Common myeloid progenitor, CD34-positive (primary cell): ENCODE data around the gene SIGLEC9.

ENCODE experiments used
- CTCF ChIA-PET: fragments of 350-600 bp; sonication (Branson Sonifier 250); formaldehyde crosslinking; loops from one replicate; lab custom pipeline; 2021; ENCODE audit warnings: antibody characterized with exemption; lab: Charles Lee
- POLR2A ChIA-PET: fragments of 350-600 bp; sonication (Branson Sonifier 250); formaldehyde crosslinking; loops from one replicate; lab custom pipeline; 2021; ENCODE audit warnings: antibody characterized with exemption; lab: Charles Lee
- DNase-seq, 3 donors: peaks; one replicate each; pipeline versions ENCODE4 v3.0.0 to v3.0.0-alpha.2; 2013
- H3K27ac ChIP-seq, 2 experiments: 1 replicate in 1 of 2; 2 replicates in 1 of 2; pipeline ENCODE4 v1.7.0; 2013; ENCODE audit warnings: inconsistent platforms in 2 of 2, low read length in 2 of 2, mild to moderate bottlenecking in 2 of 2, low read depth in 1 of 2, moderate library complexity in 1 of 2; ENCODE audit not compliant: severe bottlenecking in 2 of 2, insufficient read depth in 1 of 2, poor library complexity in 1 of 2
- H3K27me3 ChIP-seq, 5 experiments: replicated peaks in 2 of 5; 1 replicate in 3 of 5; 2 replicates in 2 of 5; pipeline versions ENCODE4 v1.6.1 to v1.7.0; 2013; ENCODE audit warnings: low read length in 4 of 5, mild to moderate bottlenecking in 2 of 5, moderate library complexity in 2 of 5, inconsistent platforms in 1 of 5; ENCODE audit not compliant: insufficient read depth in 5 of 5, control insufficient read depth in 4 of 5
- H3K36me3 ChIP-seq, 4 experiments: 1 replicate in 2 of 4; 2 replicates in 2 of 4; pipeline versions ENCODE4 v1.6.1 to v1.7.0; 2013; ENCODE audit warnings: low read length in 3 of 4, control low read depth in 1 of 4, mild to moderate bottlenecking in 1 of 4; ENCODE audit not compliant: control insufficient read depth in 4 of 4, insufficient read depth in 4 of 4
- H3K4me1 ChIP-seq, 4 experiments: 1 replicate in 3 of 4; 2 replicates in 1 of 4; pipeline versions ENCODE4 v1.6.1 to v1.7.1; 2013; ENCODE audit warnings: low read length in 3 of 4, mild to moderate bottlenecking in 3 of 4, control low read depth in 1 of 4, inconsistent platforms in 1 of 4, moderate library complexity in 1 of 4; ENCODE audit not compliant: control insufficient read depth in 4 of 4, insufficient read depth in 4 of 4; ENCODE audit errors: control extremely low read depth in 1 of 4
- H3K4me3 ChIP-seq, 7 experiments: 1 replicate in 4 of 7; 2 replicates in 3 of 7; pipeline versions ENCODE4 v1.5.1 to v1.7.0; 2013; ENCODE audit warnings: mild to moderate bottlenecking in 7 of 7, low read length in 6 of 7, moderate library complexity in 6 of 7, inconsistent platforms in 2 of 7, low read depth in 2 of 7, control low read depth in 1 of 7; ENCODE audit not compliant: insufficient read depth in 4 of 7, control insufficient read depth in 1 of 7; ENCODE audit errors: extremely low read depth in 1 of 7
- H3K9me3 ChIP-seq, 5 experiments: 1 replicate in 4 of 5; 2 replicates in 1 of 5; pipeline versions ENCODE4 v1.6.1 to v1.7.1; 2013; ENCODE audit warnings: low read length in 4 of 5, mild to moderate bottlenecking in 2 of 5, inconsistent platforms in 1 of 5, low read depth in 1 of 5, moderate library complexity in 1 of 5; ENCODE audit not compliant: control insufficient read depth in 4 of 5, insufficient read depth in 2 of 5; ENCODE audit errors: control extremely low read depth in 1 of 5
- WGBS: methylation state at CpG from one replicate; pipeline ENCODE4 v1.1.5; 2013; ENCODE audit not compliant: insufficient coverage; 5-methylcytosine and 5-hydroxymethylcytosine counted together

Gene SIGLEC9

GRCh38 chr19:51136851-51137551 lies 12.3 kb downstream of the SIGLEC9 start:
- Histone ChIP-seq H3K4me1 (peaks cover 18 to 67% (median 43%) of the 10 kb centered on the region in 4 experiments), H3K9me3 (peaks cover 0 to 6% (median 0%) of the 10 kb centered on the region in 5 experiments), H3K36me3 (no peaks in the 10 kb centered on the region), H3K27ac (no peak overlapping the region), H3K27me3 (peaks cover 0 to 15% (median 8%) of the 10 kb centered on the region in 5 experiments), H3K4me3 (peak overlapping the region in 2 of 7 experiments; percentile 43 to 67)
- peak; percentile 38 to 71 (median 68) for DNase-seq
- 38% methylated on average over 11 of the region's 12 CpGs for WGBS
- POLR2A ChIA-PET = interaction anchor here (0.7 kb wide), 1 partner anchor 179 kb away, joined by 4 read pairs; no protein-coding TSS in a partner anchor
- CTCF ChIA-PET = interaction anchor here (1.7 to 3.6 kb wide), 2 partner anchors 12 to 25 kb away, joined by 5 to 15 read pairs; no protein-coding TSS in a partner anchor

GRCh38 chr19:51137792-51138425 lies 13.2 kb downstream of the SIGLEC9 start:
- H3K27me3 ChIP-seq = peaks cover 0 to 15% (median 8%) of the 10 kb centered on the region in 5 experiments
- peaks cover 18 to 68% (median 39%) of the 10 kb centered on the region in 4 experiments for H3K4me1 ChIP-seq
- peaks cover 0 to 6% (median 0%) of the 10 kb centered on the region in 5 experiments for H3K9me3 ChIP-seq
- H3K4me3 ChIP-seq = peak overlapping the region in 2 of 7 experiments; percentile 9 to 24
- CTCF ChIA-PET = interaction anchor here (1.7 kb wide), 1 partner anchor 11 kb away, joined by 5 read pairs; no protein-coding TSS in a partner anchor
- H3K36me3 ChIP-seq = no peaks in the 10 kb centered on the region
- H3K27ac ChIP-seq = no peak overlapping the region
- DNase-seq = no peak
- POLR2A ChIA-PET = no interaction called here
- WGBS = 91% methylated on average over 5 of the region's 9 CpGs

DNA sequence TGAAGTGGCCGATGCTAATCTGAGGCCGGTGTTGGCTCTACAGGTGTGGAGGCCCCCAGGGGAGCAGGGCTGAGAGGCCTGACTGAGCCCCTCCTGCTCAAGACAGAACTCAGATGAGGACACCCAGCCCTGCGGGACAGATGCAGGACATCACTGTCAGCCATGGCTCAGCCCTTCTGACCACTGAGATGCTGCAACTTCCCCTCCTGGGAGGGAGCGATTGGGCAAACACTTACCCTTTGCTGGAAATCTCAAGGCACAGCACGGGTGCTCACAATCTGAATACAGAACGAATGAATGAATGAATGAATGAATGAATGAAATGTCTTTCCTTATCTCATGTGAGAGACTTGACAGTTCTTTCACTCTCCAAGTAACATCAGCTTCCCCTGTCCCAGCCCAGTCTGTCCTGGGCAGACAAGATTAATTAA lies 13.9 kb downstream of the SIGLEC9 start:
- Histone ChIP-seq H3K4me1 (peaks cover 18 to 68% (median 39%) of the 10 kb centered on the region in 4 experiments), H3K27me3 (peaks cover 0 to 15% (median 8%) of the 10 kb centered on the region in 5 experiments), H3K4me3 (no peak overlapping the region), H3K27ac (no peak overlapping the region), H3K36me3 (no peaks in the 10 kb centered on the region), H3K9me3 (peaks cover 0 to 6% (median 0%) of the 10 kb centered on the region in 5 experiments)
- CTCF ChIA-PET = no interaction called here
- POLR2A ChIA-PET = no interaction called here
- 54% methylated on average over 5 of the region's 6 CpGs for WGBS
- peak in 2 of 3 donors; percentile 39 to 51 for DNase-seq

DNA sequence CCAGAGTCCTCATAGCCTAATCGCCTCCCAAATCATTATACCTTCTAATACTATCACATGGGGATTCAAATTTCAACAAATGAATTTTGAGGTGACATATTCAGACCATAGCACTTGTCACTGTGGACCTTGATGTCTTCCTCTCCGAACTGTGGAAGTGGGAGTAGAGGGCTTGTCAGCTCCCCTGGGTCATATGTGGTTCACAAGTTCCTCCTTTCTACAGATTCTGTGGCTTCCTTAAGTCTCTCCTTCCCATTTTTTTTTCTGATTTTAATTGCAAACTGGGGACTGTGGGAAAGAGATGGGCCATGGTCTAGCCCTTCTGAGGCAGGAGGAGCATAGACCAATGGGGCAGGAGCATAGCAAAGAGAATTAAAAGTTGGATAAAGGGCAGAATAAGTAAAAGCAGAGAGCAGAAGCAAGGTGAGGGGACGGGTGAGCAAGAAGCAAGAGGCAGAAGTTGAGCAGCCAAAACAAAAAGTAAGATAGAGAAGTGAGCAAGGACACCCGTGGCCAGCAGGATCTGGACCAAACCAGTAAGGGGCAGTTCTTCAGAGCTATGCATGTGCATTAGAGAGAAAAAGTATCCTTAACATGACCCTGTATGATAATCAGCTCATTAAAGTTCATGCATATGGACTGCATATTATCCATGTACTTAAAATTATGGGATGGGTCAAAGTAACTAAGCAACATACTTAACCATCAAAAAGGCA lies 14.8 kb downstream of the SIGLEC9 start:
- Histone ChIP-seq H3K27ac (no peak overlapping the region), H3K9me3 (peaks cover 0 to 6% (median 0%) of the 10 kb centered on the region in 5 experiments), H3K4me3 (no peak overlapping the region), H3K4me1 (peaks cover 18 to 68% (median 39%) of the 10 kb centered on the region in 4 experiments), H3K36me3 (no peaks in the 10 kb centered on the region), H3K27me3 (peaks cover 0 to 15% (median 8%) of the 10 kb centered on the region in 5 experiments)
- POLR2A ChIA-PET = interaction anchor here (0.7 kb wide), 1 partner anchor 55 kb away, joined by 4 read pairs; no protein-coding TSS in a partner anchor
- CTCF ChIA-PET = interaction anchor here (1.8 kb wide), 1 partner anchor 18 kb away, joined by 4 read pairs; no protein-coding TSS in a partner anchor
- peak; percentile 48 to 80 (median 79) for DNase-seq
- WGBS = 0% methylated on average over 3 of the region's 4 CpGs

GRCh38 chr19:51140441-51140840 lies 15.7 kb downstream of the SIGLEC9 start:
- Histone ChIP-seq H3K4me1 (peaks cover 18 to 68% (median 39%) of the 10 kb centered on the region in 4 experiments), H3K27ac (no peak overlapping the region), H3K27me3 (peaks cover 0 to 15% (median 8%) of the 10 kb centered on the region in 5 experiments), H3K9me3 (peaks cover 0 to 1% (median 0%) of the 10 kb centered on the region in 5 experiments), H3K36me3 (no peaks in the 10 kb centered on the region), H3K4me3 (no peak overlapping the region)
- POLR2A ChIA-PET = no interaction called here
- CTCF ChIA-PET = interaction anchor here (1.8 kb wide), 1 partner anchor 17 kb away, joined by 4 read pairs; no protein-coding TSS in a partner anchor
- DNase-seq = no peak
- WGBS = no CpG with 5 or more reads among the region's 6 CpGs

DNA sequence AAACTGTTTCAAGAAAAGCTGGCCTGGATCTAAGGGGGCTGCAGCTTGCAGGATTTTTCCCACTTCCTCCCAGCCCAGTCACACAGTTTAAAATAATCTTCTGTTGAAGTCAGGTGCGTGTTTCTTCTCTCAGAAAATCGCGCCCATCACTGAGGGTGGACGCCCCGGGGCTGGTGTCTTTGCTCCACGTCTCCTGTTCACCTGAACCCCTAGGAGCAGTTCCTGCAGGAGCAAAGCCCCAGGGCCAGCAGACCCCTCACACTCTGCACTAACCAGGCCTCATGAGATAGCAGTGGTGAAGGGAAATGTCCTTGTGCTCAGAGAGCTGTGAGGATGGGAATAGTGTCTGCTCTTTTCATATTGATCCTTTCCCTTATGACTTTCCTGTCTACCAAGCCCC lies 16.5 kb downstream of the SIGLEC9 start:
- Histone ChIP-seq H3K27me3 (peaks cover 0 to 15% (median 8%) of the 10 kb centered on the region in 5 experiments), H3K27ac (no peak overlapping the region), H3K36me3 (no peaks in the 10 kb centered on the region), H3K9me3 (no peaks in the 10 kb centered on the region), H3K4me1 (peaks cover 18 to 65% (median 39%) of the 10 kb centered on the region in 4 experiments), H3K4me3 (no peak overlapping the region)
- 86% methylated on average over 6 of the region's 6 CpGs for WGBS
- ChIA-PET CTCF (no interaction called here), POLR2A (no interaction called here)
- DNase-seq = no peak
